Muscle layer of colon (tissue), 2 donors: ENCODE data around the gene IFNLR1.

ENCODE experiments used
- H3K27ac ChIP-seq: one replicate; pipeline ENCODE4 v1.7.0; 2013; ENCODE audit warnings: low read depth, mild to moderate bottlenecking, low read length, moderate library complexity
- H3K27me3 ChIP-seq, 2 donors: one replicate each; pipeline ENCODE4 v1.7.0; 2013; ENCODE audit warnings: low read length in 2 of 2, mild to moderate bottlenecking in 2 of 2; ENCODE audit not compliant: insufficient read depth in 2 of 2, control insufficient read depth in 1 of 2
- H3K36me3 ChIP-seq: one replicate; pipeline ENCODE4 v1.7.0; 2013; ENCODE audit warnings: mild to moderate bottlenecking, low read length; ENCODE audit not compliant: insufficient read depth
- H3K4me1 ChIP-seq: one replicate; pipeline ENCODE4 v1.7.0; 2013; ENCODE audit warnings: mild to moderate bottlenecking, low read length; ENCODE audit not compliant: insufficient read depth
- H3K4me3 ChIP-seq, 2 donors: one replicate each; pipeline ENCODE4 v1.7.0; 2013; ENCODE audit warnings: low read length in 2 of 2, low read depth in 1 of 2, mild to moderate bottlenecking in 1 of 2, moderate library complexity in 1 of 2
- H3K9ac ChIP-seq: one replicate; pipeline ENCODE4 v1.7.0; 2013; ENCODE audit warnings: low read length
- H3K9me3 ChIP-seq: one replicate; pipeline ENCODE4 v1.7.0; 2013; ENCODE audit warnings: mild to moderate bottlenecking, low read length
- donor health status: abdominal sarcoma.
- donor health status: Adenocarcinoma of cecum.

Gene IFNLR1

GRCh38 chr1:24140741-24141181 lies 46.3 kb downstream of the IFNLR1 start:
- Histone ChIP-seq H3K36me3 (no peaks in the 10 kb centered on the region), H3K9ac (no peak overlapping the region), H3K27me3 (no peaks in the 10 kb centered on the region), H3K9me3 (no peaks in the 10 kb centered on the region), H3K4me1 (peaks cover 9% of the 10 kb centered on the region), H3K27ac (no peak overlapping the region), H3K4me3 (no peak overlapping the region)

GRCh38 chr1:24139841-24140425 lies 47.2 kb downstream of the IFNLR1 start:
- Histone ChIP-seq H3K27ac (no peak overlapping the region), H3K4me3 (no peak overlapping the region), H3K9me3 (no peaks in the 10 kb centered on the region), H3K36me3 (no peaks in the 10 kb centered on the region), H3K9ac (no peak overlapping the region), H3K4me1 (peaks cover 9% of the 10 kb centered on the region), H3K27me3 (no peaks in the 10 kb centered on the region)

GRCh38 chr1:24139222-24139489 lies 47.9 kb downstream of the IFNLR1 start:
- H3K9ac ChIP-seq, result no peak overlapping the region
- no peak overlapping the region for H3K27ac ChIP-seq
- H3K36me3 ChIP-seq, result no peaks in the 10 kb centered on the region
- H3K4me1 ChIP-seq, result peaks cover 9% of the 10 kb centered on the region
- no peaks in the 10 kb centered on the region for H3K9me3 ChIP-seq
- no peak overlapping the region for H3K4me3 ChIP-seq
- no peaks in the 10 kb centered on the region for H3K27me3 ChIP-seq

- Histone ChIP-seq H3K9me3 (no peaks in the 10 kb centered on the region), H3K4me3 (no peak overlapping the region), H3K36me3 (no peaks in the 10 kb centered on the region), H3K27me3 (no peaks in the 10 kb centered on the region), H3K4me1 (peaks cover 9% of the 10 kb centered on the region), H3K27ac (no peak overlapping the region), H3K9ac (no peak overlapping the region)
Measured at GRCh38 chr1:24138476-24139221, 48.4 kb downstream of the IFNLR1 start.

GRCh38 chr1:24136956-24137539 lies 50.0 kb downstream of the IFNLR1 start:
- H3K9ac ChIP-seq, result no peak overlapping the region
- H3K27me3 ChIP-seq, result no peaks in the 10 kb centered on the region
- no peaks in the 10 kb centered on the region for H3K36me3 ChIP-seq
- H3K4me1 ChIP-seq, result peaks cover 2% of the 10 kb centered on the region
- H3K27ac ChIP-seq, result no peak overlapping the region
- H3K9me3 ChIP-seq, result no peaks in the 10 kb centered on the region
- no peak overlapping the region for H3K4me3 ChIP-seq

- no peak overlapping the region for H3K27ac ChIP-seq
- no peaks in the 10 kb centered on the region for H3K36me3 ChIP-seq
- H3K9ac ChIP-seq, result no peak overlapping the region
- no peaks in the 10 kb centered on the region for H3K27me3 ChIP-seq
- no peaks in the 10 kb centered on the region for H3K9me3 ChIP-seq
- H3K4me1 ChIP-seq, result no peaks in the 10 kb centered on the region
- H3K4me3 ChIP-seq, result no peak overlapping the region
Measured at GRCh38 chr1:24134376-24134775, 52.7 kb downstream of the IFNLR1 start.

- no peaks in the 10 kb centered on the region for H3K36me3 ChIP-seq
- no peaks in the 10 kb centered on the region for H3K4me1 ChIP-seq
- no peak overlapping the region for H3K4me3 ChIP-seq
- no peak overlapping the region for H3K27ac ChIP-seq
- H3K9ac ChIP-seq, result no peak overlapping the region
- no peaks in the 10 kb centered on the region for H3K9me3 ChIP-seq
- no peaks in the 10 kb centered on the region for H3K27me3 ChIP-seq
Measured at GRCh38 chr1:24133819-24134218, 53.3 kb downstream of the IFNLR1 start.

- Histone ChIP-seq H3K27ac (no peak overlapping the region), H3K9me3 (no peaks in the 10 kb centered on the region), H3K27me3 (no peaks in the 10 kb centered on the region), H3K4me3 (no peak overlapping the region), H3K36me3 (no peaks in the 10 kb centered on the region), H3K4me1 (no peaks in the 10 kb centered on the region), H3K9ac (no peak overlapping the region)
Measured at GRCh38 chr1:24130385-24130784, 56.7 kb downstream of the IFNLR1 start.

- no peaks in the 10 kb centered on the region for H3K36me3 ChIP-seq
- H3K4me1 ChIP-seq, result no peaks in the 10 kb centered on the region
- no peak overlapping the region for H3K9ac ChIP-seq
- no peaks in the 10 kb centered on the region for H3K9me3 ChIP-seq
- H3K4me3 ChIP-seq, result no peak overlapping the region
- H3K27ac ChIP-seq, result no peak overlapping the region
- no peaks in the 10 kb centered on the region for H3K27me3 ChIP-seq
Measured at GRCh38 chr1:24127801-24128363, 59.2 kb downstream of the IFNLR1 start.

GRCh38 chr1:24127134-24127800 lies 59.8 kb downstream of the IFNLR1 start:
- H3K27ac ChIP-seq, result no peak overlapping the region
- no peak overlapping the region for H3K4me3 ChIP-seq
- H3K27me3 ChIP-seq, result no peaks in the 10 kb centered on the region
- H3K9me3 ChIP-seq, result no peaks in the 10 kb centered on the region
- no peaks in the 10 kb centered on the region for H3K36me3 ChIP-seq
- H3K4me1 ChIP-seq, result no peaks in the 10 kb centered on the region
- no peak overlapping the region for H3K9ac ChIP-seq

GRCh38 chr1:24126672-24127023 lies 60.4 kb downstream of the IFNLR1 start:
- Histone ChIP-seq H3K4me1 (no peaks in the 10 kb centered on the region), H3K9me3 (no peaks in the 10 kb centered on the region), H3K4me3 (no peak overlapping the region), H3K27ac (no peak overlapping the region), H3K9ac (no peak overlapping the region), H3K27me3 (no peaks in the 10 kb centered on the region), H3K36me3 (no peaks in the 10 kb centered on the region)
